GM21619 (cell line): Measurements from ENCODE around the gene LYRM1.
"Not testable (repeated sequence)": the region's sequence is repeated elsewhere in the genome, so short reads cannot be mapped to it uniquely, and the experiment has no call there.

Source experiments
- ATAC-seq: cut with Tn5 transposase; IDR thresholded peaks from one replicate; pipeline ENCODE4 v1.9.1; 2021; ENCODE audit not compliant: unreplicated experiment

Gene LYRM1

GRCh38 chr16:20973201-20973600, 72.6 kb downstream of the LYRM1 start:
- not testable (repeated sequence) for ATAC-seq
